Endodermal cell (in vitro differentiated cells): ENCODE measurements around the gene MDH1. TPM values are rescaled to one million over a fixed set of nuclear protein-coding genes. Genes with fewer than 3 reads are reported as not detected.
A peak's percentile ranks its signal among the peaks of the same experiment; 100 is the strongest.
"Not testable (repeated sequence)": the region's sequence is repeated elsewhere in the genome, so short reads cannot be mapped to it uniquely, and the experiment has no call there.

Experiments
- DNase-seq: peaks from one replicate; pipeline ENCODE4 v3.0.0-alpha.2; 2017
- H3K27ac ChIP-seq: 2 replicates; pipeline ENCODE4 v1.5.1; 2013; ENCODE audit warnings: mild to moderate bottlenecking, low read depth, low read length, moderate library complexity
- H3K27me3 ChIP-seq: 2 replicates; pipeline ENCODE4 v1.6.1; 2013; ENCODE audit warnings: mild to moderate bottlenecking, low read length, moderate library complexity; ENCODE audit not compliant: insufficient read depth, control insufficient read depth, poor library complexity, severe bottlenecking
- H3K36me3 ChIP-seq: 2 replicates; pipeline ENCODE4 v1.7.0; 2013; ENCODE audit warnings: mild to moderate bottlenecking, low read length, moderate library complexity; ENCODE audit not compliant: control insufficient read depth, insufficient read depth
- H3K4me1 ChIP-seq: one replicate; pipeline ENCODE4 v1.7.0; 2013; ENCODE audit warnings: low read length; ENCODE audit not compliant: control insufficient read depth, insufficient read depth
- H3K4me3 ChIP-seq: 2 replicates; pipeline ENCODE4 v1.5.1; 2013; ENCODE audit warnings: mild to moderate bottlenecking, low read length, moderate library complexity
- H3K9ac ChIP-seq: 2 replicates; pipeline ENCODE4 v1.6.1; 2013; ENCODE audit warnings: mild to moderate bottlenecking, low read length, moderate library complexity; ENCODE audit not compliant: poor library complexity, severe bottlenecking; ENCODE audit errors: extremely low read depth
- H3K9me3 ChIP-seq: 2 replicates; pipeline ENCODE4 v1.6.1; 2013; ENCODE audit warnings: mild to moderate bottlenecking, low read length, moderate library complexity; ENCODE audit not compliant: control insufficient read depth
- H3K27ac Mint-ChIP-seq: 2 replicates; pipeline ENCODE4 v1.8.0; 2020; ENCODE audit warnings: mixed read lengths
- H3K27me3 Mint-ChIP-seq: 2 replicates; pipeline ENCODE4 v1.8.0; 2021; ENCODE audit warnings: mild to moderate bottlenecking, mixed read lengths; ENCODE audit not compliant: insufficient read depth
- H3K36me3 Mint-ChIP-seq: 2 replicates; pipeline ENCODE4 v1.8.0; 2020; ENCODE audit warnings: low read depth, mixed read lengths
- H3K4me1 Mint-ChIP-seq: 2 replicates; pipeline ENCODE4 v1.8.0; 2020; ENCODE audit warnings: mixed read lengths
- H3K4me3 Mint-ChIP-seq: 2 replicates; pipeline ENCODE4 v1.8.0; 2020; ENCODE audit warnings: mild to moderate bottlenecking, moderate library complexity, mixed read lengths
- H3K9me3 Mint-ChIP-seq: 2 replicates; pipeline ENCODE4 v1.8.0; 2020; ENCODE audit warnings: mild to moderate bottlenecking, mixed read lengths
- WGBS, 2 experiments: methylation state at CpG; one replicate each; pipeline versions ENCODE4 v1.1.5 to v1.1.7; 2013; ENCODE audit warnings: missing lambda C conversion rate in 2 of 2, mixed read lengths in 1 of 2; ENCODE audit not compliant: insufficient coverage in 1 of 2, insufficient read length in 1 of 2; 5-methylcytosine and 5-hydroxymethylcytosine counted together
- total RNA-seq, 2 donors: library from RNA; stranded (reverse); fragmentation: NEBNext Ultra II Directional in 1 of 2; extraction: Animal tissue kit (Norgen Biotek cat#: 25700) in 1 of 2; gene quantifications; 2 replicates in 1 of 2; 3 replicates in 1 of 2; pipeline ENCODE4 v1.2.1, GENCODE V29; 2021
- TF ChIP-seq, protein P1 (sequence below): fragments of 200-600 bp; sonication (generic); conservative IDR thresholded peaks from 2 replicates; pipeline ENCODE4 v1.5.0; 2021; ENCODE audit warnings: antibody characterized with exemption, mild to moderate bottlenecking

Gene MDH1
- total RNA-seq, 2 donors from 2014 or later = 160 to 259 TPM

DNA sequence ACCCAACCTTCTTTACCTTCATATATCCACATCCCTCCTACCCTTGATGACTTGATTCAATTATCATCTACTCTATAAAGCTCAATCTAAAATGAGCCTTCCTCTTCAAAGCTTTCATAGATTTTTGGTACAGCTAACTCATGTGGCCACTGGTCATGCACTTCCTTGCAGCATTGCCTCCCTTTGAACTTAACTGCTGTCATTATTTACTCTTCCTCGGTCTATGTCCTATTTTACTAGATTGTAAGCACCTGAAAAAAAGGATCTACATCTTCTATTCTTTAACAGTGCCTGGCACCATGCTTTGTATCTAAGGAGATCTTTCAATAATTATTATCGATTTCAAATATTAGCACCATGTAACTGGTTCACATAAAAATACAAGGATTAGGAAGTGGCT is 30.6 kb downstream of the MDH1 start:
- TF ChIP-seq, protein P1, sequence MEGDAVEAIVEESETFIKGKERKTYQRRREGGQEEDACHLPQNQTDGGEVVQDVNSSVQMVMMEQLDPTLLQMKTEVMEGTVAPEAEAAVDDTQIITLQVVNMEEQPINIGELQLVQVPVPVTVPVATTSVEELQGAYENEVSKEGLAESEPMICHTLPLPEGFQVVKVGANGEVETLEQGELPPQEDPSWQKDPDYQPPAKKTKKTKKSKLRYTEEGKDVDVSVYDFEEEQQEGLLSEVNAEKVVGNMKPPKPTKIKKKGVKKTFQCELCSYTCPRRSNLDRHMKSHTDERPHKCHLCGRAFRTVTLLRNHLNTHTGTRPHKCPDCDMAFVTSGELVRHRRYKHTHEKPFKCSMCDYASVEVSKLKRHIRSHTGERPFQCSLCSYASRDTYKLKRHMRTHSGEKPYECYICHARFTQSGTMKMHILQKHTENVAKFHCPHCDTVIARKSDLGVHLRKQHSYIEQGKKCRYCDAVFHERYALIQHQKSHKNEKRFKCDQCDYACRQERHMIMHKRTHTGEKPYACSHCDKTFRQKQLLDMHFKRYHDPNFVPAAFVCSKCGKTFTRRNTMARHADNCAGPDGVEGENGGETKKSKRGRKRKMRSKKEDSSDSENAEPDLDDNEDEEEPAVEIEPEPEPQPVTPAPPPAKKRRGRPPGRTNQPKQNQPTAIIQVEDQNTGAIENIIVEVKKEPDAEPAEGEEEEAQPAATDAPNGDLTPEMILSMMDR = no peak
- no peak overlapping the region for H3K27ac ChIP-seq
- 84 to 96% methylated on average over 2 of the region's 2 CpGs for WGBS, 2 experiments
- Mint-ChIP-seq H3K4me1 (peaks cover 34% of the 10 kb centered on the region), H3K27ac (no peak overlapping the region), H3K36me3 (peaks cover 7% of the 10 kb centered on the region), H3K4me3 (no peak overlapping the region), H3K27me3 (no peaks in the 10 kb centered on the region), H3K9me3 (peaks cover 18% of the 10 kb centered on the region)
- peaks cover 5% of the 10 kb centered on the region for H3K4me1 ChIP-seq
- no peaks in the 10 kb centered on the region for H3K27me3 ChIP-seq
- peak overlapping the region; percentile 49 for H3K4me3 ChIP-seq
- peaks cover 10% of the 10 kb centered on the region for H3K36me3 ChIP-seq
- H3K9me3 ChIP-seq = peaks cover 23% of the 10 kb centered on the region
- DNase-seq = no peak
- H3K9ac ChIP-seq = no peak overlapping the region

DNA sequence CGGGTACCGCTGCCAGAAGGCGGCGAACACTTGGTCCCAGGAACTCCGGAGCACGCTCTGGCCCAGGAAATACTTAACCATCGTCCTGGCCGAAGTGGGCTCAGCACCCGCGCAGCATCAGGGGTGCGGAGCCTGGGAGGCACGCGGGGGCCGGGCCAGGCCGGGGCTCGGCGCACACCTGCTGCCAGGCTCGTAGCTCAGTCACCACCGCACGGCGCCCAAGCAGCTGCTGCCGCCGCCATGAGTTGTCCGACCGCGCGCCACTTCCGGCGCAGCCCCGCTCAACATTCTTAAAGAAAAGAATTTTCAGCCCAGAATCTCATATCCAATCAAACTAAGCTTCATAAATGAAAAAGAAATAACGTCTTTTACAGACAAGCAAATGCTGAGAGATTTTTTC is 34.0 kb downstream of the MDH1 start:
- H3K27me3 ChIP-seq = no peaks in the 10 kb centered on the region
- Mint-ChIP-seq H3K27ac (no peak overlapping the region), H3K4me3 (no peak overlapping the region), H3K4me1 (peaks cover 7% of the 10 kb centered on the region), H3K27me3 (no peaks in the 10 kb centered on the region), H3K9me3 (peaks cover 24% of the 10 kb centered on the region), H3K36me3 (peaks cover 7% of the 10 kb centered on the region)
- no peak overlapping the region for H3K9ac ChIP-seq
- 88 to 95% methylated on average over 10 to 31 of the region's 31 CpGs for WGBS, 2 experiments
- H3K36me3 ChIP-seq = peaks cover 10% of the 10 kb centered on the region
- no peak overlapping the region for H3K4me3 ChIP-seq
- no peak overlapping the region for H3K27ac ChIP-seq
- peaks cover 26% of the 10 kb centered on the region for H3K9me3 ChIP-seq
- no peak for DNase-seq
- TF ChIP-seq, protein P1 = no peak
- H3K4me1 ChIP-seq = no peaks in the 10 kb centered on the region

DNA sequence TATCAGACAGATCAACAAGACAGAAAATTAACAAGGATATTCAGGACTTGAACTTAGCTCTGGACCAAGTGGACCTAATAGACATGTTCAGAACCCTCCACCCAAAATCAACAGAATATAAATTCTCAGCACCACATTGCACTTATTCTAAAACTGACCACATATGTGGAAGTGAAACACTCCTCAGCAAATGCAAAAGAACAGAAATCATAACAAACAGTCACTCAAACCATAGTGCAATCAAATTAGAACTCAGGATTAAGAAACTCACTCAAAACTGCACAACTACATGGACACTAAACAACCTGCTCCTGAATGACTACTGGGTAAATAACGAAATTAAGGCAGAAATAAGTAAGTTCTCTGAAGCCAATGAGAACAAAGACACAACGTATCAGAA is 35.0 kb downstream of the MDH1 start:
- H3K4me1 ChIP-seq = not testable (repeated sequence)

DNA sequence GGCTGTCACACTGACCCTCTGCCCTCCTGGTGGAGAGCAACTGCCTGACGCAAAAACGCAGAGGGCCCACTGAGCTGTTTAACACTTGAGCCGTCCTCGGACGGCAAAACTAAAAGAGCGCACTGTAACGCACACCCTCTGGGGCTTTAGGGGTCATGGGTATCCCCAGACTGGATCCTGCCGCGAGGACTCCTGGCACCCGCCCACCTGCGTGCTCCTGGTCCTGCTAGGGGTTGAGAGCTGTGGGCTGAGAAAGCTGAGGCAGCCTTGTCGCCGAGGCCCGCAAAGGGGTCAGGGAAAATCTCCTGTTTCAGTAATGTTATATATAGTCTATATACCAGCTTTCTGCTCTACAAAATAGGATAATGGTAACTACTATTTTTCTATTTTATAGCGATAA is 39.1 kb downstream of the MDH1 start:
- TF ChIP-seq, protein P1 = no peak
- H3K9ac ChIP-seq = no peak overlapping the region
- H3K4me1 Mint-ChIP-seq = no peaks in the 10 kb centered on the region
- DNase-seq = no peak
- H3K27me3 Mint-ChIP-seq = no peaks in the 10 kb centered on the region
- H3K27ac Mint-ChIP-seq = no peak overlapping the region
- H3K4me3 ChIP-seq = no peak overlapping the region
- H3K36me3 ChIP-seq = no peaks in the 10 kb centered on the region
- no peaks in the 10 kb centered on the region for H3K27me3 ChIP-seq
- no peak overlapping the region for H3K4me3 Mint-ChIP-seq
- peak overlapping the region; percentile 12 for H3K27ac ChIP-seq
- H3K9me3 ChIP-seq = peaks cover 20% of the 10 kb centered on the region
- no peaks in the 10 kb centered on the region for H3K36me3 Mint-ChIP-seq
- peaks cover 9% of the 10 kb centered on the region for H3K9me3 Mint-ChIP-seq
- 95 to 100% methylated on average over 3 to 11 of the region's 15 CpGs for WGBS, 2 experiments
- H3K4me1 ChIP-seq = no peaks in the 10 kb centered on the region

More for the DNA sequence above, 35.0 kb downstream of the MDH1 start:
- H3K27ac ChIP-seq, DNase-seq, H3K4me1 Mint-ChIP-seq, H3K27ac Mint-ChIP-seq, H3K4me3 ChIP-seq, H3K36me3 Mint-ChIP-seq, H3K9ac ChIP-seq, H3K27me3 ChIP-seq, H3K27me3 Mint-ChIP-seq, H3K4me3 Mint-ChIP-seq: not testable (repeated sequence)
- peaks cover 23% of the 10 kb centered on the region for H3K9me3 ChIP-seq
- H3K9me3 Mint-ChIP-seq = peaks cover 24% of the 10 kb centered on the region
- 96 to 100% methylated on average over 1 to 2 of the region's 2 CpGs for WGBS, 2 experiments
- H3K36me3 ChIP-seq = peaks cover 10% of the 10 kb centered on the region
